GM13977 (cell line): Measurements from ENCODE around the gene ABCG5.

Experiments used
- DNase-seq: peaks from one replicate; pipeline ENCODE4 v3.0.0; 2012; ENCODE audit warnings: low spot score
- in situ Hi-C: fragments of 300-500 bp; cut with MboI; formaldehyde crosslinking; loops from one replicate; pipeline ENCODE4 v1.12.0; 2022; ENCODE audit warnings: low sequenced_read_pairs, low pct_unique_long_range_greater_than_20kb, mixed read lengths, inconsistent platforms; ENCODE audit not compliant: unreplicated experiment
- TF ChIP-seq, protein P1 (sequence below): IDR thresholded peaks from 2 replicates; pipeline ENCODE4 v1.5.1; 2012; ENCODE audit warnings: mild to moderate bottlenecking, control low read depth; ENCODE audit not compliant: insufficient read depth; ENCODE audit errors: extremely low read depth, missing control alignments

Gene ABCG5

DNA sequence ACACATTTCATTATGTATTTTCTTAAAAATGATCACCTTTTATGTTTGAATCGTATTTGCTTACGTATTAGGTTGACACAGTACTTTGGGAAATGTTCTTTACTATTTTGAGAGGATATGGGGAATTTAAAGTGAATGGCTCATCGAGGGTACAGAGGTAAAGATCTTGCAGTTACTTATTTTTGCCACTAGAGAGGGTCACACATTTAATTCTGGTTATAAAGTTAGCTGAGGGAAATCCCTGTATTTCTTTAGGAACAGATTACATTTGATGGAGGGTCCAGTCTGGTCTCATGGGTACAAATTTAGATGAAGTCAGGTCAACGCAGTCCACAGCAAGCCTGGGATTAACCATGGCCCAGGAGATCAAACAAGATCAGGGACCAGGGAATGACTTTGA lies 40.3 kb downstream of the ABCG5 start:
- in situ Hi-C loops = no loop called here
- DNase-seq = no peak

DNA sequence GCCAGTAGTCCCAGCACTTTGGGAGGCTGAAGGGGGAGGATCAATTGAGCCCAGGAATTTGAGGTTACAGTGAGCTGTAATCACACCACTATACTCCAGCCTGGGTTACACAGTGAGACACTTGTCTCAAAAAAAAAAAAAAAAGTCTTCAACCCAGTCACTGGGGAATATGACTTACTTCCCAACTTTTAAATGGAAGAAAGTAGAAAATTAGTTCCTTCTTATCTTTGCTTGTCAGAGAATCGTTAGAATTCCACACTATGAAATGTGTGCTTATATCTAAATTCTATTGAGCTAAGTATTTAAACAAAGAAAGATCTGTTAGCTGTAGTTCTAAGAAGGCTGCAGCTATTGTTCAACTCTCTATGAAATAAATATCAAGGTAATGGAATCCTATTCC lies 42.4 kb downstream of the ABCG5 start:
- TF ChIP-seq, protein P1, sequence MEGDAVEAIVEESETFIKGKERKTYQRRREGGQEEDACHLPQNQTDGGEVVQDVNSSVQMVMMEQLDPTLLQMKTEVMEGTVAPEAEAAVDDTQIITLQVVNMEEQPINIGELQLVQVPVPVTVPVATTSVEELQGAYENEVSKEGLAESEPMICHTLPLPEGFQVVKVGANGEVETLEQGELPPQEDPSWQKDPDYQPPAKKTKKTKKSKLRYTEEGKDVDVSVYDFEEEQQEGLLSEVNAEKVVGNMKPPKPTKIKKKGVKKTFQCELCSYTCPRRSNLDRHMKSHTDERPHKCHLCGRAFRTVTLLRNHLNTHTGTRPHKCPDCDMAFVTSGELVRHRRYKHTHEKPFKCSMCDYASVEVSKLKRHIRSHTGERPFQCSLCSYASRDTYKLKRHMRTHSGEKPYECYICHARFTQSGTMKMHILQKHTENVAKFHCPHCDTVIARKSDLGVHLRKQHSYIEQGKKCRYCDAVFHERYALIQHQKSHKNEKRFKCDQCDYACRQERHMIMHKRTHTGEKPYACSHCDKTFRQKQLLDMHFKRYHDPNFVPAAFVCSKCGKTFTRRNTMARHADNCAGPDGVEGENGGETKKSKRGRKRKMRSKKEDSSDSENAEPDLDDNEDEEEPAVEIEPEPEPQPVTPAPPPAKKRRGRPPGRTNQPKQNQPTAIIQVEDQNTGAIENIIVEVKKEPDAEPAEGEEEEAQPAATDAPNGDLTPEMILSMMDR = no peak
- no peak for DNase-seq
- in situ Hi-C loops = no loop called here

More for the DNA sequence above, 40.3 kb downstream of the ABCG5 start:
- TF ChIP-seq, protein P1 = peak; percentile 3

DNA sequence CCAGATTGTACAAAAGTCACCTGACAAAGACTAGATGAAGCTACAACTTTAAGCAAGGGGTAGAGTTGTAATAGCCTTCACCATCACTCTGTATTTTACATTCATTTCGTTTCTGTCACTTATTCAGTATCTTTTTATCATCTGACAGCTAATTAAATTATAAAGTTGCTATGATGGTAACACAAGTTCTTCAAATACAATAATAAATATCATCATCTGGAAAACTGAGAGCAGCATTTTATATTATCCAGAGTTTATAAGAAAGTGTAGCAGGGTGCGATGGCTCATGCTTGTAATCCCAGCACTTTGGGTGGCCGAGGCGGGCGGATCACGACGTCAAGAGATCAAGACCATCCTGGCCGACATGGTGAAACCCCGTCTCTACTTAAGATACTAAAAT lies 43.7 kb downstream of the ABCG5 start:
- in situ Hi-C loops = no loop called here
- no peak for DNase-seq
- TF ChIP-seq, protein P1 = no peak

DNA sequence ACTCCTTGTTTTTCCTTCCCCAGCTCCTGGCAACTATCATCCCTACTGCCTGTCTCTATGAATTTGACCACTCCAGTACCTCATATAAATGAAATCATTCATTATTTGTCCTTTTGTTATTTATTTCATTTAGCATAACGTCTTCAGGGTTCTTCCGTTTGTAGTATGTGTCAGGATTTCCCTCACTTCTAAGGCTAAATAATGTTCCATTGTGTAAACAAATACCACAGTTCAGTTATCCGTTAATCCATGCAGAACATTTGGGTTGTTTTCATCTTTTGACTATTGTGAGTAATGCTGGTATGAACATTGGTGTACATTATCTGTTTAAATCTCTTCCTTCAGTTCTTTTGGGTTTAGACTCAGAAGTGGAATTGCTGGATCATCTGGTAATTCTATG lies 46.0 kb downstream of the ABCG5 start:
- TF ChIP-seq, protein P1 = no peak
- DNase-seq = no peak
- in situ Hi-C loops = no loop called here

DNA sequence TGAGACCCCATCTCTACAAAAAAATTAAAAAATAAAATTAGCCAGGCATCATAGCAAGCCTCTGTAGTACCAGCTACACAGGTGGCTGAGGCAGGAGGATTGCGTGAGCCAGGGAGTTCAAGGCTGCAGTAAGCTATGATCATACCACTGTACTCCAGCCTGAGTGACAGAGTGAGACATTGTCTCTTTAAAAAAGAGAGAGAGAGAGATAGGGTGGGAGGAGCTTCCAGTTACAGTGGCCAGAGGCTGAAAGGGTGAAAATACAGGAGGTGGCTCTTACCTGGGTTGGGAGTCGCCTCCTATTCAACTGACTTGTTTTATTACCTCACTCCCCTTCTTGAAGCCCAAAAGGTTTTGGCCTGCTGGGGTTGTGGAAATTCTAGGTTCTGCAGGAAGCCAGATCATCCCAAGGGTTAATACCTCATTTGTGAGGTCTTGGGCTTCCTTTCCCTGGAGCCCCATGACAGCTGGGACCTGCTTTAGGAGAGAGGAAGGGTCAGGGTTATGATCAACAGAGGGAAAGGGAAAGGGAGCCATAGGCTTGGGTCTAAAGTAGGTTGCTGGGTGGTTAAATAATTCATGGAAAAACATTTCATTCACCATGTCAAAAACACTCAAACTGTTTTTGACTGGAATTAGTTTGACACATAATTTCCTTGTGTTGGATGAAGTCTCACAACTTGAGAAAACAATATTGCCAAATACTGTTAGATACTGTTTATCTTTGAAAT lies 47.4 kb downstream of the ABCG5 start:
- TF ChIP-seq, protein P1 = no peak
- no peak for DNase-seq
- in situ Hi-C loops = no loop called here

DNA sequence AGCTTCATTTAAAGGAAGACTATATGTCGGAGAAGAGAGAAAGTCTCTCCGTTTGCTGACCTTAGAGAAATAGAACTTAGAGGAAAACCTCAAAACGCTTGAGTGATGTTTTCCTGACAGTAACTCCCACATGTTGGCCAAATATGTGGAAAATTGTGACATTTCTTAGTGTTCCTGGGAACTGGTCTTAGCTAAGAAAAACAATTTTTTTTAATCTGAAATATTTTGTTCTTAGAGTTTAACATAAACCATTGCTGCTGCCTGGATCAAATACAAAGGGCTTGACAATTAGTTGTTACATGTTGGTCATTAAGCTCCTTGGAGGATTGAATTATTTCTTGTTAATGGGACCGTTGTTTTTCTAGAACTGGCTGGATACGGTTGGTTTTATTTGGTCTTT lies 48.5 kb downstream of the ABCG5 start:
- TF ChIP-seq, protein P1 = no peak
- in situ Hi-C loops = no loop called here
- no peak for DNase-seq

DNA sequence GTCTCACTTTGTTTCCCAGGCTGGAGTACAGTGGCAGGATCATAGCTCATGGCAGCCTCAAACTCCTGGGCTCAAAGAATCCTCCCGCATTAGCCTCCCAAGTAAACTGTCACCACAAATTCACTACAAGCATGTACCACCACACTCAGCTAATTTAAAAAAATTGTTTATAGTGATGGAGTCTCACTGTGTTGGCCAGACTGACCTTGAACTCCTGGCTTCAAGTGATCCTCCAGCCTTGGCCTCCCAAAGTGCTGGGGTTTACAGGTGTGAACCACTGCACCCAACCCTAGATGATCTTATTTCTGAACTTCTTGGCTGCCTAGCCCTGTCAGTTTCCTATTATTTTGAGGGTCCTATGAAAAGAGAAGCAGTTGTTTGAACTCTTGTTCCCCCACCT lies 50.0 kb downstream of the ABCG5 start:
- TF ChIP-seq, protein P1 = no peak
- no peak for DNase-seq
- in situ Hi-C loops = no loop called here
